Glutamatergic neuron (in vitro differentiated cells): ENCODE results near the gene ANKRD10. TPM values are rescaled to one million over a fixed set of nuclear protein-coding genes. Genes with fewer than 3 reads are reported as not detected.

Source experiments
- DNase-seq: peaks from one replicate; pipeline ENCODE4 v3.0.0; 2022
- H3K27ac Mint-ChIP-seq: one replicate; pipeline ENCODE4 v1.8.0; 2020; ENCODE audit warnings: mild to moderate bottlenecking, mixed read lengths, inconsistent platforms; ENCODE audit not compliant: unreplicated experiment
- H3K27me3 Mint-ChIP-seq: one replicate; pipeline ENCODE4 v1.8.0; 2020; ENCODE audit warnings: mild to moderate bottlenecking, moderate library complexity, mixed read lengths, inconsistent platforms; ENCODE audit not compliant: unreplicated experiment
- H3K36me3 Mint-ChIP-seq: one replicate; pipeline ENCODE4 v1.8.0; 2020; ENCODE audit warnings: mild to moderate bottlenecking, mixed read lengths, inconsistent platforms; ENCODE audit not compliant: unreplicated experiment
- H3K4me1 Mint-ChIP-seq: one replicate; pipeline ENCODE4 v1.8.0; 2020; ENCODE audit warnings: mild to moderate bottlenecking, low read depth, mixed read lengths, inconsistent platforms; ENCODE audit not compliant: unreplicated experiment
- H3K4me3 Mint-ChIP-seq: one replicate; pipeline ENCODE4 v1.8.0; 2020; ENCODE audit warnings: mild to moderate bottlenecking, mixed read lengths, inconsistent platforms; ENCODE audit not compliant: unreplicated experiment
- H3K9me3 Mint-ChIP-seq: one replicate; pipeline ENCODE4 v1.8.0; 2020; ENCODE audit warnings: mild to moderate bottlenecking, moderate library complexity, mixed read lengths, inconsistent platforms; ENCODE audit not compliant: unreplicated experiment
- CTCF ChIP-seq: fragments of 200-600 bp; sonication (generic); IDR thresholded peaks from one replicate; pipeline ENCODE4 v1.5.0; 2021; ENCODE audit not compliant: partially characterized antibody, unreplicated experiment
- long read RNA-seq: library from polyadenylated mRNA; unstranded; transcript quantifications from one replicate; pipeline ENCODE4 v2.0.0, GENCODE V29; 2020; ENCODE audit not compliant: unreplicated experiment
- total RNA-seq: library from RNA; stranded (reverse); fragmentation: NEBNext Ultra II Directional; extraction: Animal tissue kit (Norgen Biotek cat#: 25700); gene quantifications from one replicate; pipeline ENCODE4 v1.2.1, GENCODE V29; 2021; ENCODE audit not compliant: unreplicated experiment

ANKRD10 gene
- 188 TPM for total RNA-seq
- long read RNA-seq, transcript ANKRD10-201 (6 exons, 2,495 nt) = major isoform, 8 of 47 reads
- long read RNA-seq, transcript ANKRD10-202 (5 exons, 1,193 nt) = minor isoform, 7 of 47 reads
- long read RNA-seq, partial matches to known transcripts = 11 of 47 reads
- long read RNA-seq, other reads (novel, unspliced or antisense) = 20 of 47 reads

- peak within 1 kb of the TSS; percentile 97 for H3K4me3 Mint-ChIP-seq
- TF ChIP-seq CTCF = peak; percentile 90
- peak; percentile 100 for DNase-seq
- peaks cover 3% of the 10 kb centered on the region for H3K27me3 Mint-ChIP-seq
- H3K36me3 Mint-ChIP-seq = no peaks in the 10 kb centered on the region
- H3K9me3 Mint-ChIP-seq = peaks cover 2% of the 10 kb centered on the region
- peaks cover 22% of the 10 kb centered on the region for H3K4me1 Mint-ChIP-seq
- peak within 1 kb of the TSS; percentile 93 for H3K27ac Mint-ChIP-seq
Measured at GRCh38 chr13:110915057-110915873, at the start of gene ANKRD10. Gene ANKRD10, minus strand, starts transcription at chr13:110915069. Its CDS starts 135 bp downstream, at chr13:110914934.

DNA sequence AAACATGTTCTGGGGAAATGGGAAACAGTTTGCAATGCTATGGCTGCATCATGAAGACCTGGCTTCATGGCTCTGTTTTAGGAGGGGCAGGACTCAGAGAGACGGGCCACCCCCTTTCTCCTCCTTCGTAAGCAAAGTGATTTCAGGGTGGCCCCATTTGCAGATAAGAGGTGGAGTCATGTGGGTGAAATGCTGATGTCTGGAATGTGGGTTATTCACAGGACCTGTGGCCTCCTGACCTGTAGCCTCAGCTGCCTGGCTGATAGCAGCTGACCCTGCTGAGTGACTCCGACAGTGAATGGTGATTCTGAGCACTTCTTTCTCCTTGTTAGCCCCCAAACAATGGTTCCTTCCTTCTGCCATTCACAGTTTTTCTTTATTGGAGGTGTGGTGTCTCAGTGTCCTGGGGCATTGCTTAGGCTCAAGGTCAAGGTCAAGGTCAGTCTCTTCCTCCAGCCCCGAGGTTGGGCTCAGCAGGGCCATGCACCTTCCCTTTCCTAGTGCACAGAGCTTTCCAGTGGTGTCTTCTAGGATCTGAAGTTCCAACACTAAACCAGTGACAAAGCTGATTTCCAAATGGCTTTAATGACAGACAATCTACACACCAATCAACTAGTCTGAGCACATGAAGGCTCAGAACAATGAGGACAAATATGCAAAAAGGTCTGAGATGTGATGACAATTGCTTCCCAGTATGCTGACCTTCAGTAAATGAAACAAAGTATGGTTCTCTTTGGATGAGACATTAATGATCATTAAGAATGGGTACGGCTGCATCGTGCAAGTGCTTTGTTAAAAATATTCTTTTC lies 49.6 kb upstream of the ANKRD10 start:
- Mint-ChIP-seq H3K27ac (no peak overlapping the region), H3K9me3 (peaks cover 15% of the 10 kb centered on the region)
- no peak for TF ChIP-seq CTCF

GRCh38 chr13:110963554-110963970 lies 48.7 kb upstream of the ANKRD10 start:
- peaks cover 15% of the 10 kb centered on the region for H3K9me3 Mint-ChIP-seq
- TF ChIP-seq CTCF = no peak
- H3K36me3 Mint-ChIP-seq = peaks cover 36% of the 10 kb centered on the region
- H3K4me3 Mint-ChIP-seq = no peak overlapping the region
- no peak for DNase-seq
- H3K4me1 Mint-ChIP-seq = no peaks in the 10 kb centered on the region
- no peak overlapping the region for H3K27ac Mint-ChIP-seq
- H3K27me3 Mint-ChIP-seq = no peaks in the 10 kb centered on the region

More for the DNA sequence above, 49.6 kb upstream of the ANKRD10 start:
- peaks cover 36% of the 10 kb centered on the region for H3K36me3 Mint-ChIP-seq
- no peaks in the 10 kb centered on the region for H3K4me1 Mint-ChIP-seq
- DNase-seq = no peak
- H3K4me3 Mint-ChIP-seq = no peak overlapping the region
- no peaks in the 10 kb centered on the region for H3K27me3 Mint-ChIP-seq

- H3K4me1 Mint-ChIP-seq = no peaks in the 10 kb centered on the region
Measured at GRCh38 chr13:110961959-110962358, 47.1 kb upstream of the ANKRD10 start.

More at GRCh38 chr13:110961959-110962358, 47.1 kb upstream of the ANKRD10 start:
- Mint-ChIP-seq H3K27me3 (no peaks in the 10 kb centered on the region), H3K9me3 (peaks cover 16% of the 10 kb centered on the region), H3K36me3 (peaks cover 33% of the 10 kb centered on the region), H3K27ac (no peak overlapping the region), H3K4me3 (no peak overlapping the region)
- DNase-seq = no peak
- no peak for TF ChIP-seq CTCF
